Fibroblast of mammary gland (primary cell): Measurements from ENCODE around the gene PTPRN2.

Experiments
- DNase-seq: peaks from one replicate; pipeline ENCODE4 v3.0.0-alpha.2; 2010; ENCODE audit warnings: low read depth
- H3K4me3 ChIP-seq: 2 replicates; pipeline ENCODE4 v1.5.1; 2011; ENCODE audit warnings: low read depth, mild to moderate bottlenecking, low read length, moderate library complexity; ENCODE audit not compliant: control insufficient read depth
- CTCF ChIP-seq: conservative IDR thresholded peaks from 2 replicates; pipeline ENCODE4 v1.5.1; 2011; ENCODE audit warnings: low read depth, low read length, inconsistent platforms; ENCODE audit not compliant: control insufficient read depth, insufficient read depth

The PTPRN2 gene

GRCh38 chr7:158364451-158364850 lies 223.2 kb downstream of the PTPRN2 start:
- TF ChIP-seq CTCF: no peak
- H3K4me3 ChIP-seq: no peak overlapping the region
- DNase-seq: no peak

- TF ChIP-seq CTCF: no peak
- DNase-seq: no peak
Observed at GRCh38 chr7:158362912-158363905, 224.4 kb downstream of the PTPRN2 start.

GRCh38 chr7:158362001-158362400 lies 225.6 kb downstream of the PTPRN2 start:
- H3K4me3 ChIP-seq: no peak overlapping the region
- no peak for TF ChIP-seq CTCF
- no peak for DNase-seq

More at GRCh38 chr7:158362912-158363905, 224.4 kb downstream of the PTPRN2 start:
- no peak overlapping the region for H3K4me3 ChIP-seq

- no peak for DNase-seq
- no peak for TF ChIP-seq CTCF
- H3K4me3 ChIP-seq: no peak overlapping the region
Observed at GRCh38 chr7:158361326-158361946, 226.2 kb downstream of the PTPRN2 start.

- no peak for TF ChIP-seq CTCF
- no peak for DNase-seq
- H3K4me3 ChIP-seq: no peak overlapping the region
Observed at GRCh38 chr7:158358926-158359645, 228.5 kb downstream of the PTPRN2 start.
